K562 (cell line): Measurements from ENCODE around the gene SPPL2C.

Experiments used
- CBFA2T2 ChIP-seq: fragments of 450-650 bp; conservative IDR thresholded peaks from 2 replicates; pipeline ENCODE4 v1.6.1; 2017; ENCODE audit warnings: mild to moderate bottlenecking
- FOXJ3 ChIP-seq: sonication (generic); formaldehyde crosslinking; IDR thresholded peaks from 2 replicates; pipeline ENCODE4 v1.4.0; 2020; ENCODE audit warnings: mild to moderate bottlenecking, missing genetic modification reagents
- KAT8 ChIP-seq: fragments of 450-650 bp; IDR thresholded peaks from 2 replicates; pipeline ENCODE4 v1.6.1; 2016; ENCODE audit warnings: low read depth, mild to moderate bottlenecking
- KLF13 ChIP-seq: fragments of 450-650 bp; IDR thresholded peaks from 2 replicates; pipeline ENCODE4 v1.6.1; 2016; ENCODE audit warnings: missing genetic modification characterization, low read depth, mild to moderate bottlenecking, missing compliant biosample characterization, moderate library complexity, borderline replicate concordance
- LARP7 ChIP-seq: fragments of 450-650 bp; IDR thresholded peaks from 2 replicates; pipeline ENCODE4 v1.6.1; 2016
- MYNN ChIP-seq, 2 experiments: sonication (generic); formaldehyde crosslinking in 1 of 2; IDR thresholded peaks; 2 replicates each; pipeline versions ENCODE4 v1.5.0 to v1.6.1; 2016 to 2020; ENCODE audit warnings: antibody characterized with exemption in 1 of 2, missing genetic modification reagents in 1 of 2
- PHB2 ChIP-seq: fragments of 450-650 bp; IDR thresholded peaks from 2 replicates; pipeline ENCODE4 v1.6.1; 2017; ENCODE audit warnings: low read depth
- RCOR1 ChIP-seq, 2 experiments: IDR thresholded peaks; 2 replicates each; pipeline ENCODE4 v1.6.1; 2012; ENCODE audit warnings: low read depth in 2 of 2, low read length in 2 of 2, borderline replicate concordance in 1 of 2, improper control_type of control experiment in 1 of 2
- TCF7L2 ChIP-seq: fragments of 150-350 bp; IDR thresholded peaks from 2 replicates; pipeline ENCODE4 v1.6.1; 2016; ENCODE audit warnings: low read depth, mild to moderate bottlenecking, low read length, moderate library complexity
- YY1 ChIP-seq, 3 experiments: IDR thresholded peaks; 2 replicates each; pipeline ENCODE4 v1.6.1; 2011; ENCODE audit warnings: low read length in 2 of 3, mild to moderate bottlenecking in 2 of 3, moderate library complexity in 2 of 3, borderline replicate concordance in 1 of 3, control low read depth in 1 of 3, low read depth in 1 of 3; ENCODE audit not compliant: insufficient read depth in 3 of 3, insufficient replicate concordance in 2 of 3, control insufficient read depth in 1 of 3, insufficient read length in 1 of 3; ENCODE audit errors: extremely low read depth in 1 of 3
- TF ChIP-seq, protein P1 (sequence below): sonication (generic); formaldehyde crosslinking; IDR thresholded peaks from 2 replicates; pipeline ENCODE4 v1.8.0; 2022; ENCODE audit warnings: missing genetic modification reagents, mild to moderate bottlenecking, borderline replicate concordance
- TF ChIP-seq, protein P2 (sequence below): fragments of 450-650 bp; formaldehyde crosslinking; IDR thresholded peaks from 2 replicates; pipeline ENCODE4 v1.4.0; 2022; ENCODE audit warnings: missing genetic modification characterization

DNA sequence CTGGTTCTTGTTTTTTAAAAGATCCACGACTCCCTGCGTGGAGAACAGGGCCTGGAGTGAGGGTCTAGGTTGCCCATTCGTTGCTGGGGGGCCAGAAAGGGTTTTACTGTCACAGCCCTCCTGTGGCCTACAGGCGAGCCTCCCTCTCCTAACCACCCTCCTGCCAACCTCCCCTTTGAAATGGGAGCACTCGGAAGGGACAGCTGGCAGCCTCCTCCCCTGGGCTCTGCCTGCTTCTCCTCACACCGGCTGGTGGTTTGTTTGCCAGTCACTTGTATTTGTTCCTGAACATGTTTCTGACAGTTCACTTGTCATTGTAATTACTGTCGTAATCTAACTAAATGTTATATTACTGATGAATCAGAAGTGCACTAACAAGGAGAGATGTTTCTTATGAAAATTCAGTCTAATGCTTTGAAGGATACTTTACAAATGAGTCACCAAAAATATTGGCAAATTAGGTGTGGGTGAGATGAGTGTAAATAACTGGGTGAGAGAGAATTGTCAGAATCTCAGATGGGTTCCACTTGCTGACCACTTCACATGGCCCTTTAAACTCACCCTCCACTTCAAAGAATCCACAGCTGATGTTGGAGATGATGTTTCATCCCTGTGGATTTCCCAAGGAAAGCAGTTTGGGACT, 2.7 kb upstream of the SPPL2C start:
- TF ChIP-seq KAT8, result no peak
- no peak for TF ChIP-seq FOXJ3 (CRISPR knock-in tag)
- no peak for TF ChIP-seq YY1 (IDR thresholded peaks at IDR 0.05; ENCODE audit: borderline replicate concordance in 1 of 3, control insufficient read depth in 1 of 3, extremely low read depth in 1 of 3, insufficient read depth in 3 of 3, insufficient read length in 1 of 3, insufficient replicate concordance in 2 of 3, low read depth in 1 of 3, low read length in 2 of 3)
- TF ChIP-seq, protein P1, sequence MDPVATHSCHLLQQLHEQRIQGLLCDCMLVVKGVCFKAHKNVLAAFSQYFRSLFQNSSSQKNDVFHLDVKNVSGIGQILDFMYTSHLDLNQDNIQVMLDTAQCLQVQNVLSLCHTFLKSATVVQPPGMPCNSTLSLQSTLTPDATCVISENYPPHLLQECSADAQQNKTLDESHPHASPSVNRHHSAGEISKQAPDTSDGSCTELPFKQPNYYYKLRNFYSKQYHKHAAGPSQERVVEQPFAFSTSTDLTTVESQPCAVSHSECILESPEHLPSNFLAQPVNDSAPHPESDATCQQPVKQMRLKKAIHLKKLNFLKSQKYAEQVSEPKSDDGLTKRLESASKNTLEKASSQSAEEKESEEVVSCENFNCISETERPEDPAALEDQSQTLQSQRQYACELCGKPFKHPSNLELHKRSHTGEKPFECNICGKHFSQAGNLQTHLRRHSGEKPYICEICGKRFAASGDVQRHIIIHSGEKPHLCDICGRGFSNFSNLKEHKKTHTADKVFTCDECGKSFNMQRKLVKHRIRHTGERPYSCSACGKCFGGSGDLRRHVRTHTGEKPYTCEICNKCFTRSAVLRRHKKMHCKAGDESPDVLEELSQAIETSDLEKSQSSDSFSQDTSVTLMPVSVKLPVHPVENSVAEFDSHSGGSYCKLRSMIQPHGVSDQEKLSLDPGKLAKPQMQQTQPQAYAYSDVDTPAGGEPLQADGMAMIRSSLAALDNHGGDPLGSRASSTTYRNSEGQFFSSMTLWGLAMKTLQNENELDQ (CRISPR knock-in tag), result no peak
- TF ChIP-seq TCF7L2, result no peak
- no peak for TF ChIP-seq LARP7
- TF ChIP-seq RCOR1 (IDR thresholded peaks at IDR 0.05; ENCODE audit: borderline replicate concordance in 1 of 2, low read depth in 2 of 2, low read length in 2 of 2), result no peak
- no peak for TF ChIP-seq PHB2
- no peak for TF ChIP-seq CBFA2T2
- TF ChIP-seq, protein P2, sequence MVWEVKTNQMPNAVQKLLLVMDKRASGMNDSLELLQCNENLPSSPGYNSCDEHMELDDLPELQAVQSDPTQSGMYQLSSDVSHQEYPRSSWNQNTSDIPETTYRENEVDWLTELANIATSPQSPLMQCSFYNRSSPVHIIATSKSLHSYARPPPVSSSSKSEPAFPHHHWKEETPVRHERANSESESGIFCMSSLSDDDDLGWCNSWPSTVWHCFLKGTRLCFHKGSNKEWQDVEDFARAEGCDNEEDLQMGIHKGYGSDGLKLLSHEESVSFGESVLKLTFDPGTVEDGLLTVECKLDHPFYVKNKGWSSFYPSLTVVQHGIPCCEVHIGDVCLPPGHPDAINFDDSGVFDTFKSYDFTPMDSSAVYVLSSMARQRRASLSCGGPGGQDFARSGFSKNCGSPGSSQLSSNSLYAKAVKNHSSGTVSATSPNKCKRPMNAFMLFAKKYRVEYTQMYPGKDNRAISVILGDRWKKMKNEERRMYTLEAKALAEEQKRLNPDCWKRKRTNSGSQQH, result no peak
- no peak for TF ChIP-seq KLF13 (tag)
- TF ChIP-seq MYNN (IDR thresholded peaks at IDR 0.05), result no peak
- no peak for TF ChIP-seq MYNN (CRISPR knock-in tag; IDR thresholded peaks at IDR 0.05)
